CD1c-positive myeloid dendritic cell (primary cell): ENCODE measurements around the gene ZC3H12D.

Experiments used
- DNase-seq: peaks from one replicate; pipeline ENCODE4 v3.0.0-alpha.2; 2016; ENCODE audit errors: extremely low spot score

ZC3H12D gene

GRCh38 chr6:149443411-149444181 is 41.2 kb downstream of the ZC3H12D start:
- DNase-seq = no peak

DNA sequence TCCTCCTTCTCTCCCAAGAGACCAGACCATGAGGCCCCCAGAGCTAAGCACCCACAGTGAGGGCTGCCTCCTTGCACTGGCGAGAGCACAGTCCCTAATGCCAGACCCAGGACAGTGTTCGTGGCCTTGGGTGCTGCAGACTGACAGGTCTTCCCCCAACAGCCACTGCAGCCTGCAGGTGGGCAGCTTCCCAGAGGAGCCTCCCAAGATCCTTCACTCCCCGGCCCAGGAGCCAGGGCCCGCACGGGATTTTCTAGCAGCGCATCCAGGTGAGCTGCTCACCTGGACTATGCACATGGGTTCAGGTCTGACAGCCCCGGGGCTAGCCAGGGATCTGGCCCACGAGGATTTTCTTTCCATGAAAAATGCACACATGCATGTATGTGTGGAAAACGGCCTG is 43.1 kb downstream of the ZC3H12D start:
- no peak for DNase-seq

GRCh38 chr6:149440735-149441671 is 43.8 kb downstream of the ZC3H12D start:
- no peak for DNase-seq

- DNase-seq = no peak
Measured at GRCh38 chr6:149439626-149440025, 45.2 kb downstream of the ZC3H12D start.

GRCh38 chr6:149438855-149439254 is 46.0 kb downstream of the ZC3H12D start:
- DNase-seq = no peak

GRCh38 chr6:149437212-149437611 is 47.6 kb downstream of the ZC3H12D start:
- no peak for DNase-seq

- DNase-seq = no peak
Measured at GRCh38 chr6:149436647-149437046, 48.2 kb downstream of the ZC3H12D start.

- no peak for DNase-seq
Measured at GRCh38 chr6:149435919-149436586, 48.8 kb downstream of the ZC3H12D start.

DNA sequence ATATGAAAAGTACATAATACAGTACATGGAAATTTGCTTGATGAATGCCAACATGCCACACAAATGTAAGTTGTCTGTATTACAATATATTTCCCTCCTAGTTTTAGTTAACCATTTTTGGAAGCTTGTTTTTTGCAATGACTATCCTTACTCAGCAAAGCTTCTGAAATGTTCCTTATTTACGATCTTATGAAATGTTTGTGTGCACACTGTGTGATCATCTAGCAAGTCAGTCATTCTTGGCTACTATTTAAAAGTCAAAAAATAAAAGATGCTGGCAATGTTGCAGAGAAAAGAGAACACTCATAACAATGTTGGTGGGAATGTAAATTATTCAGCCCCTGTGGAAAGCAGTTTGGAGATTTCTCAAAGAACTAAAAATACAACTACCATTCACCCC is 50.9 kb downstream of the ZC3H12D start:
- no peak for DNase-seq

GRCh38 chr6:149433405-149433804 is 51.4 kb downstream of the ZC3H12D start:
- no peak for DNase-seq

DNA sequence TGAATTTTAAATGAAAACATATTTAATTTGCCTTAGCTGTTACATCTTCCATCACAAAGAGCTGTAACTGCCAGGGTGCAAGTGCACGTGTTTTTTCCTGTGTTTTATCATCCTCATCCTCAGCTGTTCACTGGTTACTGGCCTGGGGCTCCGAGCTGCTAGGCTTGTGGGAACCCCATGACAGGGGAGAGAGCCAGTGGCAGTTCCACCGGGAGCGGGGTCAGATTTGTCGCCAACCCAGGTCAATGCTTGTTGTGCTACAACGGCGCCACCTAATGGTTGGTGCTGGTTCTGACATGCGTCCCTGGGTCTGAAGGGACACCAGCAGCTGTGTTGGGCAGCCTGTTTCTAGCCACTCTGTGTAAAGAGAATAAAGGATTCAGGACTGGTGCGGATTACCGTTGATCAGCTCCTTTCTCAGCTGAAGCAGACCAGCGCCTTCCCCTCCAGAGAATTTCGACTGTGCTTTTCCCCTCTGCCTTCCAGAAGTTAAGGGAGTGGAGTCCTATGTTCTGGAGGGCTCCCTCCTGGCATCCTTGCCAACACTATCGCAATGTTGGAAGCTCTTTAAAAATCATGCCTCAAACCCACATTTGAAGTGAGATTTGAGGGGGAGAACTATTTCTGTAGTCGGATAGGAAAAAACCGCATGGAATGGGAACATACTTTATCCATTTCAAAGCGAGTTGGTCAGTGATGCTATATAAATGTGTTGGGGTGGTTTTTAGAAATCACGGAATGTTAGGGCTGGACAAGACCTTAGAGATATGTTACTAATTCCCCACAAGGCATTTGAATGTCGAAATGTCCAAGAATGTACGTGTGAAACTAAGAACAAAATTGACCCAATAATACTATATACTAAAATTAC is 52.7 kb downstream of the ZC3H12D start:
- DNase-seq = peak; percentile 91

GRCh38 chr6:149429427-149430360 is 55.1 kb downstream of the ZC3H12D start:
- no peak for DNase-seq

- no peak for DNase-seq
Measured at GRCh38 chr6:149428606-149429005, 56.2 kb downstream of the ZC3H12D start.

- no peak for DNase-seq
Measured at GRCh38 chr6:149425754-149426153, 59.1 kb downstream of the ZC3H12D start.

DNA sequence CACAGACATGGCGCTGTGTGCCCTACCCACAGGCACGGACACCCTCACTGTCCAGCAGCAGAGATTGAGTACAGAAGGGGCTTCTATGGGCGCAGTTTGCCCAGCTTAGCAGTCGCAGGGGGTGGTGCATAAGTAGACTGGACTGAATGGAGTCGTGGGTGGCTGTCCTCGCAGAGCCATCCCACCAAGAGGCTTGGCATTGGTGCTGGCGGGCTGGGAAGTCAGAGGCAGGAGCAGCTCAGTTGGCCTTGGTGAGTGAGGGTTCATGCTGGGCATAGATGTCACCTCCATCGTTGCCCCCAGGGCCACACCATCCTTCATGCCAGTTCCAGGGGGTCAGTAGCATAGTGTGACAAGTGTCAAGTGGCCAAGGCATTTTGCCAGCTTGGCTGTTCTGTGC is 59.6 kb downstream of the ZC3H12D start:
- DNase-seq = no peak

GRCh38 chr6:149423964-149424440 is 60.8 kb downstream of the ZC3H12D start:
- no peak for DNase-seq

- DNase-seq = no peak
Measured at GRCh38 chr6:149422581-149422980, 62.2 kb downstream of the ZC3H12D start.

DNA sequence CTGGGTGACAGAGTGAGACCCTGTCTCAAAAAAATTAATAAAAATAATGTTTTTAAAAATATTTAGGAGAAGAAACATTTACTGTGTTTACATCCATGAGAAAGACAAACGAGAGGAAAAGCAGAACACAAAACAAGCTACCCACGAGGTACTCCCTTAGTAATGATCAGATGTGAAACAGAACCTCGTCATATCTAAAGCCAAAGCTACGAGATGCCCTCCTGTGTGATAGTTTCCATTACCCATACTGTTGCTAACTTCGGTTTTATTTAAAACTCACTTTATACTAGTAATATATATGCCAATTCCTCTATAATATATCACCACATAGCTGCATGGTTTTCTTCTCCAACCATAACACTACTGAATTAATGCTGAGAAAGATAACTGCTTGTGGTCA is 63.7 kb downstream of the ZC3H12D start:
- no peak for DNase-seq

DNA sequence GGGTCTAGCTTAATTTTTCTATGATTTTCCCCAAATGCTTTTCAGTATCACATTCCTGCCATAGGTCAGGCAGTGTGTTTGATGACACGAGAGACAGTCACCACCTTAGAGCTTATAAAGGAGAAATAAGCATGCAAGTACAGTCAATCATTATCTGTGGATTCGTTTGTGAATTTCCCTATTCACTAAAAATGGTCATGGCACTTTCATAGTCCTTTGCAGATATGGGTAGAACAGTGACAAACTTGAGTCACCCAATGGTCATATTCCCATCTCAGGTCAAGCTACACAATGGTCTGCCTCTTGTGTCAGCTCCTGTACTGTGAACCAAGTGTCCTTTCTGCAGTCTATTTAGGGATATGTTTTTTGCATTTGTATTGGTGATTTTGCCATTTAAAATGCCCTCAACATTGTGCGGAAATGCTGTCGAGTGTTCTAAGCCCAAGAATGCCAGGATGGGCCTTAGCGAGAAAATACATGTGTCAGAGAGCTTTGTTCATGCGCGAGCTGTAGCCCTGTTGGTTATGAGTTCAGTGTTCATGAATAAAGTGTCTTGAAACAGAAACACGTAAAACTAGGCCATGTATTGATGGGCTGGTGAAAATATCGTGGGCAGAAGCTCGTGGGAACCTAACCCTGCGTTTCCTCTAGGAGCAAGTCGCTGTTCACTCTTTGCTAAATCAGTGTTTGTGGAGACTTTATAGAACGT is 65.0 kb downstream of the ZC3H12D start:
- DNase-seq = no peak
